H1 (cell line): ENCODE measurements around the gene ITM2A. TPM values are rescaled to one million over a fixed set of nuclear protein-coding genes. Genes with fewer than 3 reads are reported as not detected.

Source experiments
- polyA plus RNA-seq, 7 experiments: library from polyadenylated mRNA; depleted of rRNA in 3 of 7; stranded (reverse) in 5 of 7; unstranded in 2 of 7; fragments of >200 nt in 5 of 7; fragments of 200-250 nt in 2 of 7; gene quantifications; 1 replicate in 5 of 7; 2 replicates in 1 of 7; 4 replicates in 1 of 7; pipeline versions ENCODE4 v1.2.1 to v1.2.3, GENCODE V29; 2011 to 2013; ENCODE audit warnings: missing spikeins in 2 of 7, mixed read lengths in 2 of 7
- total RNA-seq: library from RNA; stranded (reverse); fragmentation: NEBNext Ultra II Directional; extraction: Animal tissue kit (Norgen Biotek cat#: 25700); gene quantifications from 2 replicates; pipeline ENCODE4 v1.2.1, GENCODE V29; 2021

ITM2A gene
- total and polyA plus RNA-seq, 2 of the 8 experiments (the other 6 are each of a cell fraction or from before 2014, with no cell fraction given), result 35.7 to 52.0 TPM

Other genes with a start within 250 kb of the ITM2A start
- not detected in 2 replicates for gene GPR174, start 222.6 kb downstream of the ITM2A start, total RNA-seq
- gene GPR174, start 222.6 kb downstream of the ITM2A start, polyA plus RNA-seq (2011; rRNA removed), result not detected in 2 replicates